ENCODE measurements around the gene TBC1D19.
"Not testable (repeated sequence)": the region's sequence is repeated elsewhere in the genome, so short reads cannot be mapped to it uniquely, and the experiment has no call there.

The TBC1D19 gene

GRCh38 chr4:26601204-26601603 lies 17.3 kb downstream of the TBC1D19 start:
- no peak for DNase-seq

DNA sequence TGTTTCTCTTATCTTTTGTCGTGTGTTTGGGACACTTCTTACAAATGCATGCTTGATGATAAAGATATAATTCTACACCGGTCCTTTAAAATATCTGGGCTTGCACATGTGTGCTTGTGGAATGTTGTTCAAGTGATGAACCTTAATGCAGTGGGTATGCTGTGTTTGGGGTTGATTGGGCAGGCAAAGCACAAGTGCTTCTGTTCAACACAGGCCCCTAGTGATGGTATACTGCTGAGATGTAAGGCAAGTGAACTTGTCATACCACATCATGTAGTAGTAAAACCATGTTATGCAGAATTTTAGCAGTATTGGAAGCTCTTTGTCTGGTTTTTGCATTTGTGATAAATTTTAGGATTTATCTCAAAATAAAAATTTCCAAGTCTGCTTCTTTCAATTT lies 23.9 kb downstream of the TBC1D19 start:
- no peak for DNase-seq

DNA sequence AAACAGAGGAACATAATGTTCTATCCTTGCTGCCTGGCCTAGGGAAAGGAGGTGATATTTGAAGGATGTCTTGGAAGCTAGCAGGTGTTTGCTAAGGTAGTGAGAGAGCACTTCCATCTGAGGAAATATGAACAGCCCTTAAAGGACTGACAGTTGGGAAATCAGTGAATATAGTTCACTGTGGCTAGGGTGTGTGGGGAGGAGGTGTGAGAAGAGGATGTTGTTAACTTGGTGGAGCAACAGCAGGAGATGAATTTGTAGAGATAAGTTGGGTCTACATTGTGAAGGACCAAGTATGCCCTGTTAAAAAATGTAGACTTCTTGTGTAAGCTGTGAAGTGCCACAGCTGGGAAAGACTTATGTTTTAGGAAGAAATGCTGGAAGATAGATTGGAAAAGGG lies 25.5 kb downstream of the TBC1D19 start:
- DNase-seq = no peak

GRCh38 chr4:26609868-26610267 lies 26.0 kb downstream of the TBC1D19 start:
- no peak for DNase-seq

DNA sequence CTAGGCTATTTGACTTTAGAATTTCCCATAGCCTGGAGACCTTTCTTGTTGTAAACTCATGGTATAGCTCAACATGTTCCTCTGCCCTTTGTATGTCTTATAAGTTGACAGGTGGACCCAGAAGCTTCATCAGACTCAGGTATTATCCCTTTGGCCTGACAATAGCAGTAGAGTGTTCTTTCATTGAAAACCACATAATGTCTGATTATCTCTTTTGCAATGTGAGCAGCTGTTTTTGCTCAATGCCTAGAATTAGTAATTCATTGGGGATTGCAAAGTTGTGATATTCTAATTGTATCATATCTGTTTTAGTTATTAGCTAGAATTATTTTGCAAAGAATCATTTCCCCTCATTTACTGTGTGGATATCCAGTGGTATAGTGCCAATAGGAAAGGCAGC lies 27.5 kb downstream of the TBC1D19 start:
- no peak for DNase-seq

- no peak for DNase-seq
Measured at GRCh38 chr4:26611885-26612284, 28.0 kb downstream of the TBC1D19 start.

DNA sequence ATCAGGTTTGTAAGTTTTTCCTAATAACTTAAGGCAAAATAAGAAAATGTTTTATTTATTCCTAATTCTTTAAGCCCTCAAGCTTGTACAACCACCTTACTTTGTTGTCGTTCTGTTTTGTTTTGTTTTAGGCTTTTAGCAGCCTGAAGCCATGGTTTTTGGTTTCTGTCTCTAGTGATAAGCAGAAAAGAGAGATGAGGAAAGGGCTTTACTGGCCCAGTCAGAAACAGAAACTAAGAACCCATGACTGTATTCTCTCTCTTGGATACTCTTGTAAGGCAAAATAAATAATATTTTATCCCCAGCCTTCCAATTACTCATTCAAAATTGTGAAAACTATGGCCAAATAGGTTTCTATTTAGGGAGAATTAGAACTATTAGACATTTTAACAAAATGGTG lies 29.4 kb downstream of the TBC1D19 start:
- no peak for DNase-seq

DNA sequence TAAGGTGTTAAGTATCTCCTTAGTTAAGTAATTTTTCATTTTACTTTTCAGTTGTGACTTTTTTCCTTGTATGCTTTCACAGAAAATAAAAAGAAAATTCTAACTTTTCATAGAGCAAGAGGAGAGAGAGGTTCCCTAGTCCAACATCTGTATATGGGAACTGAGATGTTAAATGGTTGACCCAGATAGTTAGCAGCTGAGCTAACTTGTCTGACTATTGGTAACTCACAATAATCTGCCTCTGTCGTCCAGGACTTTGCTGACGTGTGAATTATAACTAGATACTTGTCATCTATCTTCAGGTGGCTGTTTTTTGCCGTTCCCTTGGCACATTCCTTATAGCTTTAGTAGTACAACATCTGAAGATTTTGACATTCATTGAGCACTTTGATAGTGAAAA lies 29.9 kb downstream of the TBC1D19 start:
- no peak for DNase-seq

- no peak for DNase-seq
Measured at GRCh38 chr4:26619784-26620183, 35.9 kb downstream of the TBC1D19 start.

GRCh38 chr4:26621366-26621765 lies 37.5 kb downstream of the TBC1D19 start:
- no peak for DNase-seq

DNA sequence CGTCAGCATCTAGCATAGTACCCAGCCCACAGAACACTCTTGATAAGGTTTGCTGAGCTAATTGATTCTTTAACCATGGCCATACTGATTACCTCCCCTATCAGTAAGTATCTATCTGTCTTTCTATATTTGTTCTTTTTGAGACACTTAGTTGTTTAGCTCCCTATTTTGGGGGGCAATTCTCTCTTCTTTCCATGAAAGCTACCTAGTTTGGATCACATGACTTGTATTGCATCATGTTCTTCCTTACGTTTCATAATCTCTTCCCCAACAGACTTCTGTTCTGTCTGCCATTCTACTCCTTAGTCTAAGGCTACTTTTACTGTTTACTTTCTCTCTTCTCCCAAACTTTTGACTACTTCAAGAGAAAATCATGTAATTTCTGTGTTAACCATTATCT lies 39.0 kb downstream of the TBC1D19 start:
- DNase-seq = no peak

- not testable (repeated sequence) for DNase-seq
Measured at GRCh38 chr4:26626658-26627057, 42.8 kb downstream of the TBC1D19 start.

DNA sequence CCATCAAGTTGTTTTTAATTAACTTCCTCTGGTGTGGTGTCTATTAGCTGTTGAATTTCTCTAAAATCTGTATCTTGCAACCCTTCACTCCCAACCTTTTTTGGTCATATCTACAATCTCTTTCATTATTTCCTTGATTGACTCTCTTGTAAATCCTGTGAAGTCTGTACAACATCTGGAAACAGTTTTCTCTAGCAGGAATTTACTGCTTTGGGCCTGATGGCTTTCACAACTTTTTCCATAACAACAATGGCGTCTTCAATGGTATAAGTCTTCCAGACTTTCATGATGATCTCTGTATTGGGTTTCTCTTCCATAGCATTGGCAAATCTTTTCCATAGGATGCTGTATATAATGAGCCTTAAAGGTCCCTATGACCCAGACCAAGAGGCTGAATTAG lies 49.0 kb downstream of the TBC1D19 start:
- no peak for DNase-seq

GRCh38 chr4:26634237-26634636 lies 50.4 kb downstream of the TBC1D19 start:
- no peak for DNase-seq

- DNase-seq = no peak
Measured at GRCh38 chr4:26636458-26636857, 52.6 kb downstream of the TBC1D19 start.

- DNase-seq = not testable (repeated sequence)
Measured at GRCh38 chr4:26640639-26641038, 56.8 kb downstream of the TBC1D19 start.

DNA sequence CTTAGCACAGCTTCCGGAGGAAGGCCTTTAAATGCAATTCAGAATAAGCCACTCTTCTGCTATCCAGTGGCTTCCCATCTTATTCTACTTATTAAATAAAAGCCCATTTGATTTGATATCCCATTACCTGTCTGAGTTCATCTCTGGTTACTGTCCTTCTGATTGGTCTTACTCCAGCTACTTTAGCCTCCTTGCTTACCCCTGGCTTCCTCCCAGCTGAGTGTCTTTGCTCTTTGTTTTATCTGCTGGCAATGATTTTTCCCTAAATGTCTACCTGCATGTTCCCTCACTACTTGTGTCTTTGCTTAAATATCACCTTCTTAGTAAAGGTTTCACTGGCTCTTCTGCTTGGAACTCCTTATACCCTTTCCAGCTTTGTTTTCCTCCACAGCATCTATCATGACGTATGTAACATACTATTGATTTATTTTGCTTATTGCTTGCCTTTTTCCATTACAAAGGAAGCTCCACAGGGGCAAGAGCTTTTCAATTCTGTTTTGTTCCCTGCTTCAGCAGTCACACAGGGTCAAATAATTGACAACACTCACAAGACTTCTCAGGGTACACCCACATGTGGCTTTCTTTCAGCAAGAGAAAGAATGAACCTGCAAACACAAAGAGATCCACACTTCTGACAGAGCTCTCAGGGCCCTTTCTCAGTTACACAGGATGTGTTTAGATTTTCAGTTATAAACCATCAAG lies 63.8 kb downstream of the TBC1D19 start:
- no peak for DNase-seq

DNA sequence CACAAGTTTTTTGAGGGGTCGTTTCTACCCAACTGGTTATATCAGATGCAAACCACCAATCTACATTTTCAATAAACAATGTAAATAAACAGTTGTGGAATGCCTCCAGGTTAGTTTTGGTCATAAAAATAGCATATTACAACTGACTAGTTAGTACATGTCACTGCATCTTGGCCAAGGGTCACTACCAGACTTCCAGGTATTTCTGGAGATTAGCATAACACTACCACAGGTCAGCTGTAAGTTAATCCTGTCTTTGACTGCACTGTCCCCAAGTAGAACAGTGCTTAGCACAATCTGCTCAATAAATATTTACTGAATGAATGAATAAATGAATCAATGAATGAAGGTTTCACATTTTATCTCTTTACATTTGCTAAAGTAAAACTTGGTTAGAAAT lies 64.4 kb downstream of the TBC1D19 start:
- no peak for DNase-seq

DNA sequence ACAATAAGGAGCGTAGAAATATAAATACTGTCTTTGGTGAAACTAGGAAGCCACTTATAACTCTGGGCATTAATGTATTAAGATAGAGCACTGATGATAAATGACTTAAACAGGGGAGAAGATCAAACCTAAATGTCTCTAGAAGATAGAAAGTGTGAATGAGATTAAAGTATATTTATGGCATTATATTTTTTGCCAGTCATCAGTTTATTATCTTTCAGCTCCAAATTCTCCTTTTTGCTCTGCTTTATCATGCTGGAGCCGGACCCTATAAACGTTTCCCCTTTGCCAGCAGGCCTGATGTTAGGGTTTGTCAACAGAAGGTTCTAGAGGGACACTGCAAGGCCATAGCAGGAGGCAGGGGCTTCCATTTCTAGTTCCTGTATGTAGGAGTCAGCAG lies 76.4 kb downstream of the TBC1D19 start:
- no peak for DNase-seq

DNA sequence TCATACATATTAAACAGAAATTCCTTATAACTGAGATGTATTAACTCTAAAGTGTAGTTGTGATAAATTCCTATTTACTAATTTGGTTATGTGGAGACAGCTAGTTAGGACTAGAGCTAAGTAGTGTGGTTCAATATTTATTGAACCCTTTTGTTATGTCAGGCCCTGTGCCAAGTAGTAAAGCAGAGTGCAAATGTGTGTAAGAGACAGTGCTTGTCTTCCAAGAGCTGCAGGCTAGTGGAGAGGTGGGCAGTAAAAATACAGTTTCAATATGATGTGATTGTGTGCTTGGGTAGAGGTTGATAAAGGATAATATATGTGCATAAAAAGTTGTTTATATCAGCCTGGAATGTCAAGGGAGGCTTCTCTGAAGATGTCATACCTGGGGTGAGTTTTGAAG lies 80.0 kb downstream of the TBC1D19 start:
- DNase-seq = no peak

GRCh38 chr4:26670903-26671537 lies 87.1 kb downstream of the TBC1D19 start:
- no peak for DNase-seq

- DNase-seq = not testable (repeated sequence)
Measured at GRCh38 chr4:26679040-26679695, 95.3 kb downstream of the TBC1D19 start.

GRCh38 chr4:26682436-26682835 lies 98.6 kb downstream of the TBC1D19 start:
- no peak for DNase-seq

DNA sequence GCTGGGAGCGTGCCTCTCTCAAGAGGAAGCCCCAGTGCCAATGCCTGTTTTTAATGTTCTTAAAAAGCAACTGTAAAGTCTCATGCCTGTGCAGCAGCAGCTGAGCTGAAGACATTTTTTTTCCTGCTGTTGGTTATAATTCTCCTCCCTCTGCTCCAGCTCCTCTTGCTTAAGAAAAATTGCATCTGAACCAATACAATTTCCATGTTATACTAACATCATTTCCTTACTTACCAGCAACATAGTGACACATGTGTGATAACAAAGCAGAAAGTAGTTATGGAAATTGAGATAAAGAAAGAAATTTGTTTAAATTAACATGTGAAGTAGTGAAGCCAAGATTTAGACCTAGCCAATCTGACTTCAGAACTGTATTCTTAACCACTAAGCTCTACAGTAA lies 101.4 kb downstream of the TBC1D19 start:
- DNase-seq = no peak

Measured in NCI-H526 treated with DMSO at 0.1 percent for 48 hours (cell line).